VCaP (cell line): ENCODE results near the gene FRMD5.

Experiments used
- H3K27ac ChIP-seq: fragments of 450-650 bp; 2 replicates; pipeline ENCODE4 v1.5.1; 2017
- CTCF ChIP-seq: fragments of 450-650 bp; conservative IDR thresholded peaks from 2 replicates; pipeline ENCODE4 v1.5.1; 2017; ENCODE audit warnings: mild to moderate bottlenecking, moderate library complexity

Gene FRMD5

GRCh38 chr15:44094781-44095180, 100.3 kb downstream of the FRMD5 start:
- no peak for TF ChIP-seq CTCF
- H3K27ac ChIP-seq = no peak overlapping the region

DNA sequence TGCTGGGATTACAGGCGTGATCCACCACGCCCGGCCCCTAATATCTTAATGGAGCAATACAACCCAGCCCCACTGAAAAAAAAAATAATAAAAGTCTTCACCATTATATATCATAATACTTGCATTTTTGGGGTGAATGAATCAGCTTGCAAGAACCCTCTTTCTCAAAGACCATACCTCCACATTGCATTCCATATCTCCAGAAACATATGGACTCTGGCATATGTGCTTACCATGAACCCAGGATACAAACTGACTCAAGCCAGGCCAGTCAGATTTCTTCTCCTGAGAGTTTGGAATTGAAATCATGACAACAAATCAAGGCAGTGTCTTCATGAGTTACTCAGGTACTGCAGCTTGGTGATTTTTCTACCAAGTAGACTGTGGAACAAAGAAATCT, 101.2 kb downstream of the FRMD5 start:
- TF ChIP-seq CTCF = no peak
- H3K27ac ChIP-seq = no peak overlapping the region

DNA sequence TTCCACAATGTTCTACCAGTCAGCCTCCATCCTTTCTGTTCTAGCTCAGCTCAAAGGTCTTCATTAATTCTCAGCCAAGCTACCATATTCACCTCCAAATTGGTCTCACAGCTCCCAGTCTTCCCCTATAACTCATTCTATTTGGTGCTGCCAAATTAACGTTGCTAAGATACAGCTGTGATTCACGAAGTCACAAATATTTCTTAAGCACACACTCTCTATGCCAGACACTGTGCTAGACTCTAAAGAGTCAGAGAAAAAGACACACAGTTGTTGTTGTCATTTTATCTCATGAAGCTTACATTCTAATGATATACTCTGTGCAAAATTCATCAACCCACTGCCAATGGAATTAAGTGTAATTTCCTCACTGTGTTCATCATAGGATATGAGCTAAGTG, 102.8 kb downstream of the FRMD5 start:
- TF ChIP-seq CTCF = no peak
- H3K27ac ChIP-seq = no peak overlapping the region

DNA sequence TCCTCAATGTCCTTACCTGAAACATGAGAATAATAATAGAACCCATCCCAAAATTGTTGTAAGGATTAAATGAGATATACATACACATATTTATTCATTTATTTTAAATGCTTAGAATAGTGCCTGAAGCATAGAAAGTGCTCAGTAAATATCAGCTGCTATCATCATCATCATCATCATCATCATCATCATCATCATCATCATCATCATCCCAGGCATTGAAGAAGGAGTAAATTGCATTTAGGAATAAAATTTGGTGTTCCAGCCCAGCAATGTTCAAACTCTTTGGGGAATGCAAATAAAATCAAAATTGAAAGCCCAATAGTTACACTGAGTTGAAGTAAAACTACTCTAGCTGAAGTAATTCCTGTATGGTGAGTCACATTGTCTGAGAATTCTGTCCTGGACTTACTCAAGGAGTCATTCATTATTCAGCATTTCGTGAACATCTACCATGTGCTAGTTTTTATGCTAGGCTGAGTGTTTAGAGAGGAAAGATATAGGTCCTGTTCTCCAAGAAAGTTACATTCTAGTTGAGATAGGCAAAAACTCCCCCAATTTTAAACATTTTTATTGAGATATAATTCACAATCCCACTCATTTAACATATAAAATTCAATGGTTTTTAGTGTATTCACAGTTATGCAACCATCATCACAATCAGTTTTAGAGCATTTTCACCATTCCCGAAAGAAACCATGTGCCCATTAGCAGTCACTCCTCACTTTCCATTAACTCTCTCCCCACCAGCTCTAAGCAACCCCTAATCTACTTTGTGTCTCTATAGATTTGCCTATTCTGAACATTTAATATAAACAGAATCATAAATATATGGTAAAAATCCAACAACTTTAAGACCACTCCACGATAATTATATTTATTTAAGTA, 107.2 kb downstream of the FRMD5 start:
- no peak for TF ChIP-seq CTCF
- H3K27ac ChIP-seq = no peak overlapping the region

DNA sequence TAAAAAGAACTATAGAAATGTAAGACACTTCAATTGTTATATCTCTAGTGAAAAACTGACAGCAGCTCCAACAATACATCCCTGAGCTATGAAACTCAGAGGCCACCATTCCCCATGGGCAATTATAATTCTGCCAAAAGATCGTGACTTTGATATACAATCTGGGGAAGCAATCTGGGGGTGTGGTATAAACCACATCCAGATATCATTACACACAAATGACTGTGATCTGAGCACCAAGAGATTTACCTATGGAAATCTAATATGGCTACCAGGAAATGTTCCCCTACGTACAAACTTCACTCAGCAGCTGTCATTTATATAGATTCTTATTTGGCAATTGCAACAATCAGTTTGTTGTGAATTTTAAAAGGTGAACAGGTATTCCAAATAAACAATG, 110.3 kb downstream of the FRMD5 start:
- no peak for TF ChIP-seq CTCF
- H3K27ac ChIP-seq = no peak overlapping the region

GRCh38 chr15:44084171-44084570, 110.9 kb downstream of the FRMD5 start:
- TF ChIP-seq CTCF = no peak

GRCh38 chr15:44082558-44083157, 112.4 kb downstream of the FRMD5 start:
- H3K27ac ChIP-seq = no peak overlapping the region
- TF ChIP-seq CTCF = no peak

More at GRCh38 chr15:44084171-44084570, 110.9 kb downstream of the FRMD5 start:
- no peak overlapping the region for H3K27ac ChIP-seq
